GM12878 (cell line): ENCODE data around the gene RAPGEF6. TPM values are rescaled to one million over a fixed set of nuclear protein-coding genes. Genes with fewer than 3 reads are reported as not detected.

Source experiments
- ATAC-seq: fragments of 200-7000 bp; cut with Tn5 transposase; 3 replicates; pipeline ENCODE4 v1.9.1; 2020; ENCODE audit warnings: mild to moderate bottlenecking, moderate library complexity
- BruUV-seq: library from RNA; stranded (reverse); fragments of 400-500 nt; replicated peaks from 2 replicates; lab custom pipeline; 2021; lab: Mats Ljungman, UMichigan
- CTCF ChIA-PET: fragments of 300-600 bp; sonication (Branson Sonifier 250); formaldehyde crosslinking; extraction: SDS; loops from one replicate; lab custom pipeline; 2021; ENCODE audit warnings: inconsistent platforms; lab: Yijun Ruan, JAX
- POLR2A ChIA-PET: fragments of 350-600 bp; formaldehyde crosslinking; extraction: SDS; loops from one replicate; lab custom pipeline; 2021; ENCODE audit warnings: inconsistent platforms; lab: Charles Lee
- RAD21 ChIA-PET: fragments of 300-600 bp; sonication (Branson Sonifier 250); formaldehyde crosslinking; loops from one replicate; lab custom pipeline; 2023; ENCODE audit warnings: antibody characterized with exemption; ENCODE audit not compliant: unreplicated experiment; lab: Charles Lee
- SMC1A ChIA-PET: fragments of 300-600 bp; sonication (Branson Sonifier 250); formaldehyde crosslinking; loops from one replicate; lab custom pipeline; 2023; ENCODE audit not compliant: unreplicated experiment, uncharacterized antibody; lab: Charles Lee
- DNase-seq: peaks from one replicate; pipeline ENCODE4 v3.0.0-alpha.2; 2011; ENCODE audit warnings: low read depth, low spot score
- FAIRE-seq: peaks from 3 replicates; lab custom pipeline; 2011; peaks lifted over from hg19 to GRCh38; lab: Jason Lieb, UNC
- H2AFZ ChIP-seq: 2 replicates; pipeline ENCODE4 v1.6.0; 2011; ENCODE audit warnings: low read depth, low read length, control low read depth; ENCODE audit not compliant: control insufficient read depth
- H3K27ac ChIP-seq: 2 replicates; pipeline ENCODE4 v1.5.1; 2011; ENCODE audit warnings: control low read depth; ENCODE audit not compliant: control insufficient read depth, insufficient read depth
- H3K27me3 ChIP-seq, 2 experiments: replicated peaks in 1 of 2; 2 replicates each; pipeline versions ENCODE4 v1.6.0 to v1.6.1; 2011; ENCODE audit warnings: low read length in 1 of 2; ENCODE audit not compliant: control insufficient read depth in 2 of 2, insufficient read depth in 2 of 2
- H3K36me3 ChIP-seq, 2 experiments: 2 replicates each; pipeline ENCODE4 v1.5.1; 2011; ENCODE audit warnings: low read length in 1 of 2; ENCODE audit not compliant: control insufficient read depth in 2 of 2, insufficient read depth in 2 of 2
- H3K4me1 ChIP-seq: 2 replicates; pipeline ENCODE4 v1.6.1; 2011; ENCODE audit warnings: mild to moderate bottlenecking, low read length, moderate library complexity, mixed read lengths; ENCODE audit not compliant: control insufficient read depth, insufficient read depth
- H3K4me2 ChIP-seq: 2 replicates; pipeline ENCODE4 v1.6.0; 2011; ENCODE audit warnings: control low read depth; ENCODE audit not compliant: control insufficient read depth, insufficient read depth
- H3K4me3 ChIP-seq: fragments of 200-600 bp; sonication (generic); 2 replicates; pipeline ENCODE4 v1.5.1; 2016
- H3K79me2 ChIP-seq: 2 replicates; pipeline ENCODE4 v1.6.0; 2011; ENCODE audit warnings: low read length; ENCODE audit not compliant: control insufficient read depth, insufficient read depth
- H3K9ac ChIP-seq: 2 replicates; pipeline ENCODE4 v1.8.0; 2011; ENCODE audit warnings: low read length, control low read depth, mixed read lengths; ENCODE audit not compliant: control insufficient read depth, insufficient read depth
- H3K9me3 ChIP-seq: replicated peaks from 3 replicates; pipeline ENCODE4 v1.5.1; 2011; ENCODE audit warnings: mild to moderate bottlenecking, low read length; ENCODE audit not compliant: control insufficient read depth, insufficient read depth
- H4K20me1 ChIP-seq: 2 replicates; pipeline ENCODE4 v1.6.0; 2011; ENCODE audit not compliant: control insufficient read depth, insufficient read depth
- E4F1 ChIP-seq: fragments of 450-650 bp; IDR thresholded peaks from 2 replicates; pipeline ENCODE4 v1.6.1; 2018; ENCODE audit warnings: borderline replicate concordance, mild to moderate bottlenecking; ENCODE audit not compliant: partially characterized antibody
- IRF5 ChIP-seq: fragments of 450-650 bp; IDR thresholded peaks from 2 replicates; pipeline ENCODE4 v1.6.1; 2017; ENCODE audit warnings: borderline replicate concordance
- JUNB ChIP-seq: IDR thresholded peaks from 2 replicates; pipeline ENCODE4 v1.6.1; 2016; ENCODE audit warnings: antibody characterized with exemption, mild to moderate bottlenecking
- SIN3A ChIP-seq: IDR thresholded peaks from 2 replicates; pipeline ENCODE4 v1.6.1; 2012; ENCODE audit warnings: low read depth, low read length, improper control_type of control experiment
- WGBS: methylation state at CpG from one replicate; pipeline ENCODE4 v1.1.6; 2016; ENCODE audit warnings: low lambda C conversion rate; ENCODE audit not compliant: insufficient replicate concordance, insufficient coverage; ENCODE audit errors: missing lambda C conversion rate; 5-methylcytosine and 5-hydroxymethylcytosine counted together
- in situ Hi-C: fragments of 300-500 bp; cut with MboI; formaldehyde crosslinking; loops from 9 replicates; pipeline ENCODE4 v1.14.3; 2018; ENCODE audit warnings: mixed read lengths
- intact Hi-C: fragments of 100-400 bp; cut with micrococcal nuclease; formaldehyde crosslinking; loops from one replicate; pipeline ENCODE4 v1.14.2; 2022; ENCODE audit not compliant: unreplicated experiment
- polyA plus RNA-seq, 11 experiments: library from polyadenylated mRNA; depleted of rRNA in 4 of 11; unstranded in 6 of 11; stranded (reverse) in 5 of 11; fragments of >200 nt; fragmentation: Nextera tagmentation in 4 of 11; fragmentation: Illumina TruSeq in 1 of 11; extraction: Ambion mirVana in 4 of 11; extraction: Trizol in 1 of 11; gene quantifications; 1 replicate in 1 of 11; 2 replicates in 10 of 11; pipeline versions ENCODE4 v1.2.1 to v1.2.3, GENCODE V29; 2011 to 2016; ENCODE audit warnings: inconsistent platforms in 2 of 11, missing spikeins in 2 of 11, low read depth in 1 of 11
- total RNA-seq, 4 experiments: library from RNA; depleted of rRNA in 3 of 4; stranded (reverse); fragments of >200 nt in 3 of 4; fragmentation: Illumina TruSeq in 1 of 4; extraction: Trizol in 1 of 4; gene quantifications; 2 replicates each; pipeline versions ENCODE4 v1.2.1 to v1.2.3, GENCODE V29; 2013 to 2021

The RAPGEF6 gene
- total and polyA plus RNA-seq, 10 of the 15 experiments (the other 5 are each of a cell fraction or from before 2014, with no cell fraction given) = 2.9 to 24.0 (median 14.2) TPM

GRCh38 chr5:131654309-131654708 lies 19.3 kb upstream of the RAPGEF6 start:
- Histone ChIP-seq H2AFZ (no peak overlapping the region), H3K4me1 (no peaks in the 10 kb centered on the region), H3K9me3 (no peaks in the 10 kb centered on the region; the same call in 2 of the 3 replicates), H3K9ac (no peak overlapping the region), H3K27me3 (no peaks in the 10 kb centered on the region), H3K4me2 (no peak overlapping the region), H3K36me3 (peaks cover 0 to 8% of the 10 kb centered on the region in 2 experiments), H4K20me1 (no peaks in the 10 kb centered on the region), H3K27ac (no peak overlapping the region), H3K79me2 (no peaks in the 10 kb centered on the region), H3K4me3 (no peak overlapping the region)
- RAD21 ChIA-PET = interaction anchor here (2.4 kb wide), 1 partner anchor 7 kb away, joined by 14 read pairs; no protein-coding TSS in a partner anchor
- in situ Hi-C loops (no loop called here), intact Hi-C loops (no loop called here)
- FAIRE-seq (no peak), DNase-seq (no peak), ATAC-seq (no peak)
- TF ChIP-seq SIN3A (no peak), E4F1 (no peak), JUNB (no peak), IRF5 (no peak)
- POLR2A ChIA-PET = interaction anchor here (0.6 kb wide), 1 partner anchor 130 kb away, joined by 8 read pairs; no protein-coding TSS in a partner anchor
- no TSS peak for BruUV-seq
- SMC1A ChIA-PET = interaction anchor here (1.2 kb wide), 1 partner anchor 63 kb away, joined by 3 read pairs; no protein-coding TSS in a partner anchor
- WGBS = 88% methylated on average over 2 of the region's 2 CpGs
- CTCF ChIA-PET = no interaction called here
